OCI-LY7 (cell line): ENCODE measurements around the gene PTPRO.

Source experiments
- CTCF ChIP-seq: fragments of 200-600 bp; sonication (generic); conservative IDR thresholded peaks from 2 replicates; pipeline ENCODE4 v1.5.1; 2014; ENCODE audit warnings: mild to moderate bottlenecking, antibody characterized with exemption, low read length, moderate library complexity, mixed read lengths
- EZH2phosphoT487 ChIP-seq: fragments of 200-600 bp; sonication (generic); IDR thresholded peaks from 2 replicates; pipeline ENCODE4 v1.6.1; 2018; ENCODE audit warnings: low read depth, borderline replicate concordance, mild to moderate bottlenecking, mixed run types, antibody characterized with exemption, low read length, moderate library complexity, mixed read lengths

- no peak for TF ChIP-seq CTCF
- no peak for TF ChIP-seq EZH2phosphoT487
Measured at GRCh38 chr12:15601210-15601800, 279.0 kb downstream of the PTPRO start.
